ENCODE data around the gene SLC35E4.
"Not testable (repeated sequence)": the region's sequence is repeated elsewhere in the genome, so short reads cannot be mapped to it uniquely, and the experiment has no call there.

Gene SLC35E4

GRCh38 chr22:30612789-30613188, 22.8 kb upstream of the SLC35E4 start:
- DNase-seq: no peak

- no peak for DNase-seq
Observed at GRCh38 chr22:30614268-30614667, 21.3 kb upstream of the SLC35E4 start.

GRCh38 chr22:30614879-30615278, 20.7 kb upstream of the SLC35E4 start:
- no peak for DNase-seq

- DNase-seq: no peak
Observed at GRCh38 chr22:30615543-30615954, 20.0 kb upstream of the SLC35E4 start.

GRCh38 chr22:30617819-30618218, 17.8 kb upstream of the SLC35E4 start:
- DNase-seq: no peak

GRCh38 chr22:30619909-30620308, 15.7 kb upstream of the SLC35E4 start:
- not testable (repeated sequence) for DNase-seq

GRCh38 chr22:30626413-30626812, 9.2 kb upstream of the SLC35E4 start:
- DNase-seq: no peak

- no peak for DNase-seq
Observed at GRCh38 chr22:30627471-30627870, 8.1 kb upstream of the SLC35E4 start.

- no peak for DNase-seq
Observed at GRCh38 chr22:30628491-30628890, 7.1 kb upstream of the SLC35E4 start.

- not testable (repeated sequence) for DNase-seq
Observed at GRCh38 chr22:30631469-30631868, 4.1 kb upstream of the SLC35E4 start.

- peak; percentile 85 for DNase-seq
Observed at GRCh38 chr22:30634471-30635233, 929 bp upstream of the SLC35E4 start.

- DNase-seq: no peak
Observed at GRCh38 chr22:30636226-30637077, 871 bp downstream of the SLC35E4 start.

GRCh38 chr22:30637701-30638114, 2.1 kb downstream of the SLC35E4 start:
- no peak for DNase-seq

- no peak for DNase-seq
Observed at GRCh38 chr22:30640361-30640760, 4.8 kb downstream of the SLC35E4 start.

GRCh38 chr22:30640839-30641430, 5.4 kb downstream of the SLC35E4 start:
- no peak for DNase-seq

GRCh38 chr22:30643055-30643875, 7.7 kb downstream of the SLC35E4 start:
- no peak for DNase-seq

GRCh38 chr22:30646518-30647160, 11.1 kb downstream of the SLC35E4 start:
- no peak for DNase-seq

- DNase-seq: no peak
Observed at GRCh38 chr22:30647536-30647935, 12.0 kb downstream of the SLC35E4 start.

GRCh38 chr22:30648825-30649224, 13.2 kb downstream of the SLC35E4 start:
- DNase-seq: no peak

GRCh38 chr22:30649430-30650007, 13.9 kb downstream of the SLC35E4 start:
- peak; percentile 71 for DNase-seq

GRCh38 chr22:30650508-30651116, 15.0 kb downstream of the SLC35E4 start:
- no peak for DNase-seq
